Cardiac fibroblast (primary cell): ENCODE measurements around the gene FUT7.

Experiments
- DNase-seq, 2 donors: peaks; one replicate each; pipeline versions ENCODE4 v3.0.0 to v3.0.0-alpha.2; 2010; ENCODE audit warnings: low read depth in 2 of 2
- H3K4me3 ChIP-seq, 2 donors: replicated peaks in 1 of 2; 1 replicate in 1 of 2; 2 replicates in 1 of 2; pipeline ENCODE4 v1.5.1; 2011; ENCODE audit warnings: low read depth in 2 of 2, low read length in 2 of 2, mild to moderate bottlenecking in 2 of 2, moderate library complexity in 1 of 2
- TF ChIP-seq, protein P1 (sequence below): IDR thresholded peaks from one replicate; pipeline ENCODE4 v1.5.1; 2011; ENCODE audit warnings: low read depth, mild to moderate bottlenecking, low read length, inconsistent platforms

Gene FUT7

DNA sequence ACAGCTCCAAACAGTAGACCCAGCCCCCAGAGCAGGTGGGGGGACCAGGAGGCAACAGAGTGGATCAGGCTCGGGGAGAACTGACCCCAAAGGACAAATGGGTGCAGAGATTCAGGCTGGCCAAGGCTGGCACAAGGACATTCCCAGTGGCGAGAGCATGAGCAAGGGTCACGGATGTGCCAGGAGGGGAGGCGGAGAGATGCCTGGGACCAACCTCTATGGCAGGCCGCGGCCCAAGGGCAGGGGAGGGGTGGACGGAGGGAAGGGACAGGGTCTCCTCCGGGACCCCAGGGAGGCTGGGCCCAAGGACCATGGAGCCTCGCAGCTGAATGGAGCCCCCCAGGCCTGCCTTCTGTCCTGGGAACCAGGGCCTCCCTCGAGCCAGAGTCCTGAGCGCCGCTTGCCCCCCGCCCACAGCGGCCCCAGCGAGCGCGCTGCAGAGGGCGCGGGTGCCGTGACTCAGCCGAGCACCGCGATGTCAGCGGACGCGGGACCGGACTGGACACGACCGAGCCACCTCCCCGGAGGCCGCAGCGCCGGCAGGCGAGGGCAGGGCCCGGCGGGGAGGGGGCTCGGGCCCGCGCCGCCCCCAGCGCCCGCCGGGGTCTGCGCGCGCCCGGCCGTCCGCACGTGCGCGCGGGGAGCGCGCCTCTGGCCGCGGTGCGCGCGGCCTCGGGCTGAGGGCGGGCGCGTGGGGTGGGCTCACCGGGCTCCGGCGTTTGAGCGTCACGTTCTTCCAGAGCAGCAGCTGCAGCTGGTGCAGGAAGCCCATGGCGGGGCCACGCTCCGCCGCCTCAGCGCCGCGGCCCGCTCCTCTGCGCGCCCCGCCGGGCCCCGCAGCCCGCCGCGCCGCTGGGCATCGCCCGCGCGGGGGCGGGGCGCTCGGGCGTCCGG lies 4.3 kb downstream of the FUT7 start, which contains the start of gene ABCA2:
Gene ABCA2, minus strand, starts transcription at position 869 of the 894 bp plus-strand sequence. Its CDS starts 97 bp downstream, at position 772.
- TF ChIP-seq, protein P1, sequence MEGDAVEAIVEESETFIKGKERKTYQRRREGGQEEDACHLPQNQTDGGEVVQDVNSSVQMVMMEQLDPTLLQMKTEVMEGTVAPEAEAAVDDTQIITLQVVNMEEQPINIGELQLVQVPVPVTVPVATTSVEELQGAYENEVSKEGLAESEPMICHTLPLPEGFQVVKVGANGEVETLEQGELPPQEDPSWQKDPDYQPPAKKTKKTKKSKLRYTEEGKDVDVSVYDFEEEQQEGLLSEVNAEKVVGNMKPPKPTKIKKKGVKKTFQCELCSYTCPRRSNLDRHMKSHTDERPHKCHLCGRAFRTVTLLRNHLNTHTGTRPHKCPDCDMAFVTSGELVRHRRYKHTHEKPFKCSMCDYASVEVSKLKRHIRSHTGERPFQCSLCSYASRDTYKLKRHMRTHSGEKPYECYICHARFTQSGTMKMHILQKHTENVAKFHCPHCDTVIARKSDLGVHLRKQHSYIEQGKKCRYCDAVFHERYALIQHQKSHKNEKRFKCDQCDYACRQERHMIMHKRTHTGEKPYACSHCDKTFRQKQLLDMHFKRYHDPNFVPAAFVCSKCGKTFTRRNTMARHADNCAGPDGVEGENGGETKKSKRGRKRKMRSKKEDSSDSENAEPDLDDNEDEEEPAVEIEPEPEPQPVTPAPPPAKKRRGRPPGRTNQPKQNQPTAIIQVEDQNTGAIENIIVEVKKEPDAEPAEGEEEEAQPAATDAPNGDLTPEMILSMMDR = no peak

DNA sequence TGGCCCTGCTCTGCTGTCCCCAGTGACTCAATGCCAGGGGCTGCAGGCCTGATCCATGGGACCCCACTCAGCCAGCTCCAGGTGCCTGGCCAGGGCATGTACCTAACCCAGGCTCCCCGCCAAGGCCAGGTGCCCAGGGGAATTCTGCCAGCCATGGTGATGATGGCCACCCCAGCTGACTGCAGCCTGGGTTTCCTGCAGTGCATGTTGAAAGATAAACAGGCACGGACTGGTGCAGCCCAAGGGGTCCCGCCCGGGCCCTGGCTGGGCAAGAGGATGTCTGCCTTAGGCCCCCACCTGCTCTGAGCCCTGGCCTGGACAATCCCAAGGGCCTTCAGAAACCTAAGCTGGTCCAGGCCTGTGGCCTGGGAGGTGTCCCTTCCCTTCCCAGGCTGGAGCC lies 5.1 kb downstream of the FUT7 start:
- no peak overlapping the region for H3K4me3 ChIP-seq
- TF ChIP-seq, protein P1 = no peak
- no peak for DNase-seq

More for the DNA sequence above, 4.3 kb downstream of the FUT7 start, which contains the start of gene ABCA2:
- peak within 1 kb of the TSS; percentile 49 to 53 for H3K4me3 ChIP-seq
- no peak for DNase-seq

DNA sequence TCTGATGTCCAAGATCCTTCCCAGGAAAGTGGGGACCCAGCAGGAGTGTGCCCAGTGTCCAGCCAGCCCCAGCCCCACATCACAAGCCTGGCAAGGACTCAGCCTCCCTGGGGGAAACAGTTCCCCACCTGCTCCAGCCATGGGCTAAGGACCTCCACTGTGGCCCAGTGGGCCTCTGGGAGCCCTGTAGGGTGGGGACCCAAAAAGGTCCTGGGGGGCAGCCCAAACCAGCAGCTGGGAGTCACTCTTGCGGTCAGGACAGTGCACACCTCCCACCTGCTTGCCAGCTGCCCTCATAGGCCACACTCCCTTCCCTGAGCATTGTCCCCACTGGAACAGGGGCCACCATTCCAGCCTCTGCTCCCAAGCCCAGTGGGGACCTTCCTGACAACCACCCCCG lies 5.5 kb downstream of the FUT7 start:
- TF ChIP-seq, protein P1 = no peak
- no peak for DNase-seq
- no peak overlapping the region for H3K4me3 ChIP-seq

DNA sequence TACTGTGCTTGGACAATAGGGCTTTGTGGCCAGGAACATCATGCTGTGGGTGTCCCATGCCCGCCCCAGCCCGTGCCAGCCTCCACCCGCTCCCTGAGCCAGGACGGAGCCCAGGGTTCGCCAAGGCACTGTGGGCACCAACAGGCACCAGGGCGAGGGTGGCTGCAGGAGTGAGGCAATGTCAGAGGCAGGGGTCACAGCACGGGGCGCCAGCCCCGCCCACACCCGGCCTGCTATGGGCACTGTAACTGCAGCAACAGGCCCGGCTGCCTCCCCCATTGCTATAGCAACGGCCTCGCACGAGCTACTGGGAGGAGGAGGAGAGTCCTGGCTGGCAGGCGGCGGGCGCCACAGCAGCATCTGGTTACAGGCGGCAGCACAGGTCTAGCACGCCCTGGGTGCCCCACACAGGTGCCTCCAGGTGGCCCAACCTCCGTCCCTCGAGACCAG lies 6.3 kb downstream of the FUT7 start:
- TF ChIP-seq, protein P1 = no peak
- no peak overlapping the region for H3K4me3 ChIP-seq
- no peak for DNase-seq

DNA sequence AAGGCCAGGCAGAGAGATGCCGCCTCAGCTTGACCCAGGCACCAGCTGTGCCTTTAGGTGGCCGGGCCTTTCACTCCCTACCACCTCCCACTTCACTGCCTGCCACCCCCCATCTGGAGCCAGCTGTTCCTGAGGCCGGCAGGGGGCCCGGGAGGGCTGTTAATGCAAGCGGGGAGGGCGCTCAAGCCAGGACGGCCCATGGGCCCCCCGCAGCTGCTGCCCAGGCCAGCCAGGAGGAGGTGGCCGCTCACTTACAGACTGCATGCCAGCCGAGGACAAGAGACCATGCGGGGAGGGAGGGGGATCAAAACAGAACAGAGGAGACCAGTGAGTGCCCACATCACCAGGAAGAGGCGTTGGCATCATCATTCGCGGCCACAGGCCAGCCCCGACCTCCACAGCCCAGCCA lies 8.3 kb downstream of the FUT7 start:
- DNase-seq = no peak

DNA sequence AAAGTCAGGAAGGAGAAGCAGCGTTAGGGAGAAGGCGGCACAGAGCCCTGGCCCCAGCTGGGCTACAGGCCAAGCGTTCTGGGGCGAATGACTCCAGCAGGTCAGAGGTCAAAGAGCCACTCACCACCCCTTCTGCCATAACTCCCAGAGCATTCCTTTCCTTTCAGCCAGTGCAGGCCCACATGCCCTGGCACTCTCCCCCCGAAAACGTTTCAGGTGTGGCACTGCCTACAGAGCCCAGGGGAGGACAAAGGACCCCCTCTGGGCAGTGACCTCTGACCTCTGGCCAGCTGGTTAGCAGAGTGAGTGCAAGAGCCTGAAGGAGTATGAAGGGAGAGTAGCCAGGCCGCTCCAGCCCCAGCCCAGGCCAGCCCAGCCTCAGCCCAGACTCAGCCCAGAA lies 8.7 kb downstream of the FUT7 start:
- H3K4me3 ChIP-seq = no peak overlapping the region
- TF ChIP-seq, protein P1 = no peak
- no peak for DNase-seq

More for the DNA sequence above, 8.3 kb downstream of the FUT7 start:
- TF ChIP-seq, protein P1 = no peak
- H3K4me3 ChIP-seq = no peak overlapping the region
